Measurements from ENCODE around the gene TFAP2E.
A peak's percentile ranks its signal among the peaks of the same experiment; 100 is the strongest.

The TFAP2E gene

GRCh38 chr1:35546614-35547013 is 26.5 kb upstream of the TFAP2E start:
- no peak overlapping the region for H3K4me3 ChIP-seq (ENCODE audit: low read depth, low read length)
- TF ChIP-seq CTCF (IDR thresholded peaks at IDR 0.05; ENCODE audit: borderline replicate concordance, insufficient read depth, low read depth, low read length) = no peak

GRCh38 chr1:35553851-35554250 is 19.3 kb upstream of the TFAP2E start:
- no peak for TF ChIP-seq CTCF (IDR thresholded peaks at IDR 0.05; ENCODE audit: borderline replicate concordance, insufficient read depth, low read depth, low read length)

GRCh38 chr1:35554266-35555211 is 18.6 kb upstream of the TFAP2E start:
- H3K4me3 ChIP-seq (ENCODE audit: low read depth, low read length) = no peak overlapping the region
- TF ChIP-seq CTCF (IDR thresholded peaks at IDR 0.05; ENCODE audit: borderline replicate concordance, insufficient read depth, low read depth, low read length) = no peak

More at GRCh38 chr1:35553851-35554250, 19.3 kb upstream of the TFAP2E start:
- no peak overlapping the region for H3K4me3 ChIP-seq (ENCODE audit: low read depth, low read length)

DNA sequence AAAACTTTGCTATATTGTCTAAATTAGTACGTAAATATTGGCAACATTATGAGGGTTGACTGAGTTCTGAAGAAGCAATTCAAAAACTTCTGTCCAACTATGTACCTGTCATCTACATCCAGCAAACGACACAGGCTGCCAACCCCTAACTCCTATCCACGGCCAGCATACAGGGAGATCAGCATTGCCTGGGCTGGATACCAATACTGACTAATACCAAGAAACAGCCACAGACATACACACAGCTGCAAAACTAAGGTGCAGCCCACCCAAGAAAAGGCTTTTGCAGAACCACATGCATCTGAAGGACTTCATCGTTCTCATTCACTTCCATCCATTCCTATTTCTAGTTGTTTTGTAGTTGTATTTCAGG is 17.9 kb upstream of the TFAP2E start:
- H3K4me3 ChIP-seq (ENCODE audit: low read depth, low read length) = no peak overlapping the region
- TF ChIP-seq CTCF (IDR thresholded peaks at IDR 0.05; ENCODE audit: borderline replicate concordance, insufficient read depth, low read depth, low read length) = no peak

DNA sequence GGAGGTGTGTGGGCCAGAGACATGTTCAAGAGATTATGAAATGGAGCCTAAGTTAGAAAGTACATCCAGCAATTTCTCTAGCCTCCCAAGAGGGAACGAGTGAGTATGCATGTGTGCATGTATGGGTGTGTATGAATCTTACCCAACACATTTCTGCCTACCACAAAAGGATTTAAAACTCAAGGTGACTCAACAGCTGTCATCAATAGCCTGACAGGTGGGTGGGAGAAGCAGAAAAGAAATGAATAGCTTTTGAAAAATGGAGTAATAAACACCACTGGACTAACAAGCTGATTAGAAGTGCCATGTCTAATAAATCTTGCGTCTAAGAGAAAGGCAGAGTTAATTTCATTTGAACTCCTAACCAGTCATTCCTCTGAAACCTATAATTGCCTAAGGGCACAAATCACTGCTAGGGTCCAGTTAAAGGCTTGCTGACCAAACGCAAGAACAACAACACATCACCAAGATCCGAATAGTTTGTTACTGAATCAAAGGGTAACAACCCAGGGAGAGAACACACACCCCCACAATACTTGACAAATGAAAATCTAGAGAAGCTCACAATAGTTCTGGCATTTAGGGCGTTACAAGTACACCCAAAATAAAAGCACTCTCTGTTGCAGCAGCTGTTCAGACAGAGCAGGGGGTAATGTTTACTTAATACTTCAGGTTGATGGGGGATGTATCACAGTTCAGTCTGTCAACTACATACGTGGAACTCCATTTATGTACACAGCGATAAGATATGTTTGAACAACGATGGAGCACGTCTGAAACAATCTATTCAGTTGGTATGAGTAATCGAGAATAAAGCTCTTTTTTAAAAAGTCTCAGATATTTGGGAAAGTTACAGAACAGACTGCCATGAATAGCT is 17.3 kb upstream of the TFAP2E start:
- no peak for TF ChIP-seq CTCF (IDR thresholded peaks at IDR 0.05; ENCODE audit: borderline replicate concordance, insufficient read depth, low read depth, low read length)

DNA sequence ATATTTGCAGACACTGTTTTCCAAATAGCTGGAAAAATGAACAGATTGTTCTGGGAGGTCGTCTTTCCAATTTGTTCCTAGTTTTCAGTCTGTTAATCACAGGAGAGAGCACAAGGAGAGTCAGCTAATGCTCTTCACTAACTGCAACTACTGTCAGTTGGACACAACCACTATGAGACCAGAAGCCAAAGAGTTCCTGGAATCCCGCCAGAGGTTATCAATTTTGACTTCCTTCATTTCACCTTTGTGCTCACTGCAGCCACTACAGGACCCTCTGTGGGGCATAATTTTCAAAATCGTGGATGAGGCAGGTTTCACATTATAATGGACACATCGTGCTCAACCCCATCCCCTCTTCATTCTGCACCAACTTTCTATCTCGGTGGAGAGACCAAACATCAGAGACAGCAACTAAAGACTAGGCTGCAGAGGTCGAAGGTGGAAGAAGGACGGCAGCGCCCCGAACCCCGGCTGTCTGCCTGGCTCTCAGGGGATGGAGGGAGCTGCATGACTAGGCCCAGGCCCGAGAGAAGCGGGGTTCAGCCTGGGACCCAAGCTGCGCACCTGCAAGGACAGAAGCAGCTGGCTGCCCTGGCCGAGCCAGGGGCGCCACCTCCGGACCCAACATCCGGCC is 16.5 kb upstream of the TFAP2E start:
- TF ChIP-seq CTCF (IDR thresholded peaks at IDR 0.05; ENCODE audit: borderline replicate concordance, insufficient read depth, low read depth, low read length) = no peak
- H3K4me3 ChIP-seq (ENCODE audit: low read depth, low read length) = peak overlapping the region; percentile 94

More for the DNA sequence above, 17.3 kb upstream of the TFAP2E start:
- no peak overlapping the region for H3K4me3 ChIP-seq (ENCODE audit: low read depth, low read length)

Measured in GM12875 (cell line).